Measurements from ENCODE around the gene IGSF8.
"Not testable (repeated sequence)": the region's sequence is repeated elsewhere in the genome, so short reads cannot be mapped to it uniquely, and the experiment has no call there.

Gene IGSF8

DNA sequence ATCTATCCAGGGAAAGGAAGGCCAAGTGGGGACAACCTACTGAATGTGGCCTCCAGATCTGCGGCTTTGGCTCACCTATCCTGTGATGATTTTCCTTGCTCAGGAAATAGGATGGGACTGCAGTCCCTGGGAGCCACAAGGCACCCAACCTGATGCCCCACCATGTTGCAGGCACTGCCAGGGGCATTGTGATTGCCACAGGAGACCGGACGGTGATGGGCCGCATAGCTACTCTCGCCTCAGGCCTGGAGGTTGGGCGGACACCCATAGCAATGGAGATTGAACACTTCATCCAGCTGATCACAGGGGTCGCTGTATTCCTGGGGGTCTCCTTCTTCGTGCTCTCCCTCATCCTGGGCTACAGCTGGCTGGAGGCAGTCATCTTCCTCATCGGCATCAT lies 29.0 kb upstream of the IGSF8 start:
- DNase-seq = no peak

- DNase-seq = not testable (repeated sequence)
Measured at GRCh38 chr1:160126342-160126741, 27.9 kb upstream of the IGSF8 start.

- DNase-seq = no peak
Measured at GRCh38 chr1:160125746-160126145, 27.3 kb upstream of the IGSF8 start.

DNA sequence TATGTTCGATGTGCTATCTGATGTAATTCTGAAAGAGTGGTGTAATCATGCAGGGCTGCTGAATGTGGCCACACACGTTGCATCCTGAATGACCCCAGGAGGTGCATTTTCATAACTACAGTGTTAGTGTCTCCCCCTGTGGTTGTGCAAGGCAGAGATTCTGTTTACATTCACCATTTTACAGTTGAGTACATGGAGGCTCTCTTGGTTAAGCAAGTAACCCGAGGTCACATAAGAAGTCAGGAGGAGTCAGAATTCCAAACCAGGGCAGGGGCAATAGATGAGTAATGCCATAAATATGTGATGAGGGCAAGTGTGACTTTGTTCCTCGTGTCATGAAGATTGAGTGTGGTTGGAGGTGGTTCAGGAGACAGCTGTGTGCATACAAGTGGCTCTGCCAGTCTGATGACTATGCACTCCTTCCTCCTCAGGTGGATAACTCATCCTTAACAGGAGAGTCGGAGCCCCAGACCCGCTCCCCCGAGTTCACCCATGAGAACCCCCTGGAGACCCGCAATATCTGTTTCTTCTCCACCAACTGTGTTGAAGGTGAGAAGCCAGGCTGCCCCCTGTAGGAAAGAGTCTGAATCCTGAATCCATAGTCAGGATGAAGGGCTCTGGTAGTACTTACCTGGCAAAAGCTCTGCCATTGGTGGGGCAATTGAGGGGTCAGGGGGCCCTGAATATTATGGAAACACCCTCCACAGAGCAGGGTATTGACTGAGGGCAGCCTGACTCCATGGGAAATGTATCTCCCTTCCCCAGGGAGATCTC lies 26.5 kb upstream of the IGSF8 start:
- DNase-seq = no peak

- DNase-seq = no peak
Measured at GRCh38 chr1:160123726-160124125, 25.3 kb upstream of the IGSF8 start.

DNA sequence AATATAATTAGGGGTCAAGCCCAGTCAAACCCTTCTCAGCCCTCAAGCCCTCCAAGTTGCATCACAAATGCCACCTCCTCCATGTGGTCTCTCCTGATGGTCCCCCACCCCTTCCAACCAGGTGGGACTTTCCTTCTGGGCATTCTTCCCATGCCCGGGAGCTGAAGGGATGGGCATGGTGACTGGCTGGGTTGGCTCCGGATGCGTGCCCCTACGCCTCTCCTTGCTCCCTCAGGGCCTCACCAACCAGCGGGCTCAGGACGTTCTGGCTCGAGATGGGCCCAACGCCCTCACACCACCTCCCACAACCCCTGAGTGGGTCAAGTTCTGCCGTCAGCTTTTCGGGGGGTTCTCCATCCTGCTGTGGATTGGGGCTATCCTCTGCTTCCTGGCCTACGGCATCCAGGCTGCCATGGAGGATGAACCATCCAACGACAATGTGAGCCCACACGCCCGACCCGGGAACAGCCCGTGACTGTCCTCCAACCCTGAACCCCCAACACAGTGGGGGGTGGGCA lies 24.6 kb upstream of the IGSF8 start:
- DNase-seq = no peak

GRCh38 chr1:160121388-160121787 lies 23.0 kb upstream of the IGSF8 start:
- DNase-seq = no peak

GRCh38 chr1:160120797-160121196 lies 22.4 kb upstream of the IGSF8 start:
- DNase-seq = no peak

GRCh38 chr1:160118928-160119327 lies 20.5 kb upstream of the IGSF8 start:
- no peak for DNase-seq

DNA sequence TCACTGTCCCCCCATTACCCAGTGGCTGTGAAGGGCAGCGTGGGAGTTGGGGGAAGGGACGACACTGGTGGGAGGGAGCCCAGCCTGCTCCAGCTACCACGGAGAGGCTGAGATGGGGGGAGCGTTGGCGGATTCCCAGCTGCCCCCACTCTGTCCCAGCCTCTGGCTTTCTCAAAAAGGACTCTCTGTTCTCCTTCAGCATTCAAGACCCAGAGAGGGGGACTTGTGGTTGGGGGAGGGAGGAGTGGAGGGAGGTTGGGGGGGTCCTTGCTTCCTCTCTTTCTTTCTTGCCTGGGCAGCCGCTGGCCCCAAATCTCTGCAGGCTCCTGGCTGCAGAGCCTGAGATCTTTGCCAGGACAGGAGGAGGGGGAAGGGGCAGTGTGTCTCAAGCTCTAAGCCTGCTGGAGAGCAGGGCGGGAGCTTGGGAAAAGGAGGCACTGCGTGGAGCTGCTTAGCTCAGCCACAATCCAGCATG lies 19.3 kb upstream of the IGSF8 start:
- DNase-seq = no peak

- no peak for DNase-seq
Measured at GRCh38 chr1:160117300-160117699, 18.9 kb upstream of the IGSF8 start.

- DNase-seq = no peak
Measured at GRCh38 chr1:160116283-160117147, 18.1 kb upstream of the IGSF8 start.

DNA sequence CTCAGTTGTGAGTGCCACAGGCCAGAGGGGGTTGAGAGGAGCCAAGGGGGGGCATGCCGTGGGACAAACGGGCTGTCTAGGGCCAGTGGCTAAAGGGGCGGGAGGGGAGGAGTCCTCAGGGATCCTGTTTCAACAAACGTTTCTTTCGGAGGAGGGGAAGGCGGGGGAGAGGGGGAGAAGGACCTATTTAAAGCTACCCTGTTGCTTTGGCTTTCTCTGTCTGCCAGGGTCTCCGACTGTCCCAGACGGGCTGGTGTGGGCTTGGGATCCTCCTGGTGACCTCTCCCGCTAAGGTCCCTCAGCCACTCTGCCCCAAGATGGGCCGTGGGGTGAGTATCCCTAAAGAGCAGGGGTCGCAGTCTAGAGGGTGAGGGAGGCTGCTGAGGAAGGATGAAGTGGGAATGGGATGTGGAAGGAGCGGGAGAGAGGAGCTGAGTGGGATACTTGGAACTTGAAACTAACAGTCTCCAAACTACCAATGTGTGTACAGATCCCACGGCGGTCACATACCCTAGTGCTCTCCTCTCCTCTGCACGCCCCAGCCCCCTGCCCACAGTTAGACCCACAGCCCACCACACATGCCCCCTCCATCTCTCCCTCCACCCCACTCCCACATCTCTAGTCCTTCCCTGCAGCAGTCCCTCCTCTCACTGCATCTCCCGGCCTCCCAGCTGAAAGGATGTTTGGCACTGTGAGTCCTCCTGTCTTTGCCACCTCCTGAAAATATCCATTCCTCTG lies 17.3 kb upstream of the IGSF8 start, which contains the start of gene ATP1A2:
ATP1A2 (plus strand) TSS at position 215 of the 738 bp plus-strand sequence; CDS start at position 318, 103 bp downstream.
- no peak for DNase-seq

- DNase-seq = no peak
Measured at GRCh38 chr1:160114085-160114484, 15.7 kb upstream of the IGSF8 start.

DNA sequence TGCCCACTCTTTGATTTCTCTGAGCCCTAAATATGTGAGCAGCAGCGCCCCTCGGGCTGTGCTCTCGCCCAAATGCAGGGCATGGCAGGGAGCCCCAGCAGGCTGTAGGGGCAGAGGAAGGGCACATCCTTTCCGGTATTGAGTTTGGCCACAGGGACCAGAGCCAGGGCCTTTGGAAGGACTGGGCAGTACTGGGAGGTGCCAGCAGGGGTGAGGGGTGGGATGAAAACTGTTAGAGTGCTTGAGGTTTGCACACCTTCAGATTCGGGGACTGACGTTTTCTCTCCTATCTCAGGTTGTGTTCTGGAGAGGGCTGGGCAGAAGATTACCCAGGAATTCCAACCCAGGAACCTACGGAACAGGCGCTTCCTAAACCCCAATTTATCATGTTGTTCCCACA lies 15.0 kb upstream of the IGSF8 start:
- DNase-seq = no peak

DNA sequence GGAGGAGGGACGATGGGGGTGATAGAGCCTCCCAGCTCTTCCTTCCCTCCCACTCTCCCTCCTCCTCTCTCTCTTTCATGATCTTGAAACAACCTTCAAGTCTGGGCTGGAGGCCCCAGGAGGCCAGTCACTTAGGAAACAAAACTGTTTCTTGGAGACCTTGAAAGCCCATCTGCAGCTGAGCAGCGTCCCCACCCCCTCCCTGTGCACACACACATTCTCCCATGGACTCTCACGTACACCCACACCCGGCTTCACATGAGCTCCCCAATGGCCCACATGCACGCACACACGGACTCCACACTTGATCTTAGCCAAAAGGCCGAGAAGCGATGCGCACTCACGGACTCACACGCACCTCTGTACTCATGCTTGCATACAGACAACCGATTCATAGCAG lies 13.9 kb upstream of the IGSF8 start:
- no peak for DNase-seq

DNA sequence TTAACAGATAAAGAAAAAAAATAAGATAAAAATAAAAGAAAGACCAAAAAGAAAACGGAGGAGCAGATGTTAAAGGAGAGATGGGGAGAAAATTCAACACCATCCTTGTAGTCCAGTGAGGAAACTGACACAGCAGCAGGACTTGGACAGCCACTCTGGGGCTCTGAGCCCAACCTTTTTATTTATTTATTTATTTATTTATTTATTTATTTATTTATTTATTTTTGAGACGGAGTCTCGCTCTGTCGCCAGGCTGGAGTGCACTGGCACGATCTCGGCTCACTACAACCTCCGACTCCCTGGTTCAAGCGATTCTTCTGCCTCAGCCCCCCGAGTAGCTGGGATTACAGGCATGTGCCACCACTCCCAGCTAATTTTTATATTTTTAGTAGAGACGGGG lies 13.0 kb upstream of the IGSF8 start:
- not testable (repeated sequence) for DNase-seq

GRCh38 chr1:160109686-160110085 lies 11.3 kb upstream of the IGSF8 start:
- no peak for DNase-seq

- DNase-seq = no peak
Measured at GRCh38 chr1:160108888-160109662, 10.7 kb upstream of the IGSF8 start.

- no peak for DNase-seq
Measured at GRCh38 chr1:160107512-160107911, 9.1 kb upstream of the IGSF8 start.

DNA sequence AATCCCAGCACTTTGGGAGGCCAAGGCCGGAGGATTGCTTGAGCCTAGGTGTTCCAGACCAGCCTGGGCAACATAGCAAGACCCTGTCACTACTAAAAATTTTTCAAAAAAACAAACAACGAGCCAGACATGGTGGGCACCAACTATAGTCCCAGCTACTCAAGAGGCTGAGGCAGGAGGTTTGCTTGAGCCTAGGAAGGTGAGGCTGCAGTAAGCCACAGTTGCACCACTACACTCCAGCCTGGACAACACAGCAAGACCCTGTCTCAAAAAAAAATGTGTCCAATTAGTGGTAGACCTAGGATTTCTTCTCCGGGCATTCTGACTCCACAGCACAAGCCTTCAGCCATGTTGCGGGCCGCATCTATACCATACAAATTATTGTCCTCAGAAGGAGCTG lies 6.7 kb upstream of the IGSF8 start:
- no peak for DNase-seq

DNA sequence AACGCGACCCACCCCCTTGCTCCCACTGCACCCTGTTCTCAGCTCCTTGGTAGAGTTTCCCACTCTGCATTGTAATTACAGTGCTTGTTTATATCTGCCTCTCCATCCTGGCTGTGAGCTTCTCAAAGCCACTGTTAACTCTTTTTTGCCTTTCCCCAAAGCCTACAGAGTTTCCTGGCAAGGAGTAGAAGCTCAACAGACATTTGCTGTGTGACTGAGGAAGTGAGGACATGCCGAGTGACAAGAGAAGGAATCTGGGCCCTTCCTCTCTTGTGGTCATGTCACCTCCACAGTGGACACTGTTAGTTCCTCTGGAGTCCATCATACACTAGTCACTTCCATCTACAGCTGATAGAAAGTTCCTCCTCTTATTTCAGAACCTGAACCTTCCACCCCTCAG lies 6.1 kb upstream of the IGSF8 start:
- DNase-seq = no peak

Data from DMS153 (cell line).